Right hindlimb (tissue), 1 donor: Measurements from ENCODE around the gene NCK2.

Experiments
- DNase-seq: peaks from one replicate; pipeline ENCODE4 v3.0.0-alpha.2; 2018

NCK2 gene

GRCh38 chr2:105744909-105745853 is at the start of gene NCK2:
Gene NCK2, plus strand, starts transcription at chr2:105744912. Its CDS starts 110,152 bp downstream, at chr2:105855064.
- peak; percentile 57 for DNase-seq

GRCh38 chr2:105697781-105698449 is 46.8 kb upstream of the NCK2 start:
- DNase-seq, result no peak

GRCh38 chr2:105698820-105699219 is 45.9 kb upstream of the NCK2 start:
- DNase-seq, result no peak

GRCh38 chr2:105701042-105701441 is 43.7 kb upstream of the NCK2 start:
- DNase-seq, result no peak

GRCh38 chr2:105708697-105709096 is 36.0 kb upstream of the NCK2 start:
- no peak for DNase-seq

- DNase-seq, result no peak
These were observed 33.3 kb upstream of the NCK2 start for GRCh38 chr2:105711394-105711793.

- no peak for DNase-seq
These were observed 32.4 kb upstream of the NCK2 start for GRCh38 chr2:105712166-105712915.

- DNase-seq, result no peak
These were observed 31.6 kb upstream of the NCK2 start for GRCh38 chr2:105712981-105713596.

- no peak for DNase-seq
These were observed 30.6 kb upstream of the NCK2 start for GRCh38 chr2:105714141-105714540.

- DNase-seq, result no peak
These were observed 25.7 kb upstream of the NCK2 start for GRCh38 chr2:105718846-105719481.

- no peak for DNase-seq
These were observed 22.7 kb upstream of the NCK2 start for GRCh38 chr2:105721991-105722511.

- no peak for DNase-seq
These were observed 21.9 kb upstream of the NCK2 start for GRCh38 chr2:105722726-105723297.

GRCh38 chr2:105723431-105723830 is 21.3 kb upstream of the NCK2 start:
- DNase-seq, result no peak

GRCh38 chr2:105725388-105725787 is 19.3 kb upstream of the NCK2 start:
- no peak for DNase-seq

GRCh38 chr2:105730170-105730569 is 14.5 kb upstream of the NCK2 start:
- no peak for DNase-seq

GRCh38 chr2:105731511-105731910 is 13.2 kb upstream of the NCK2 start:
- DNase-seq, result no peak

- DNase-seq, result no peak
These were observed 12.6 kb upstream of the NCK2 start for GRCh38 chr2:105732101-105732500.

GRCh38 chr2:105732955-105733607 is 11.6 kb upstream of the NCK2 start:
- DNase-seq, result no peak

- DNase-seq, result no peak
These were observed 10.8 kb upstream of the NCK2 start for GRCh38 chr2:105733875-105734274.

- no peak for DNase-seq
These were observed 9.8 kb upstream of the NCK2 start for GRCh38 chr2:105734762-105735538.
